ENCODE results near the gene RALGPS1.

RALGPS1 gene, protein sequence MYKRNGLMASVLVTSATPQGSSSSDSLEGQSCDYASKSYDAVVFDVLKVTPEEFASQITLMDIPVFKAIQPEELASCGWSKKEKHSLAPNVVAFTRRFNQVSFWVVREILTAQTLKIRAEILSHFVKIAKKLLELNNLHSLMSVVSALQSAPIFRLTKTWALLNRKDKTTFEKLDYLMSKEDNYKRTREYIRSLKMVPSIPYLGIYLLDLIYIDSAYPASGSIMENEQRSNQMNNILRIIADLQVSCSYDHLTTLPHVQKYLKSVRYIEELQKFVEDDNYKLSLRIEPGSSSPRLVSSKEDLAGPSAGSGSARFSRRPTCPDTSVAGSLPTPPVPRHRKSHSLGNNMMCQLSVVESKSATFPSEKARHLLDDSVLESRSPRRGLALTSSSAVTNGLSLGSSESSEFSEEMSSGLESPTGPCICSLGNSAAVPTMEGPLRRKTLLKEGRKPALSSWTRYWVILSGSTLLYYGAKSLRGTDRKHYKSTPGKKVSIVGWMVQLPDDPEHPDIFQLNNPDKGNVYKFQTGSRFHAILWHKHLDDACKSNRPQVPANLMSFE

GRCh38 chr9:126914458-126915280, at the start of gene RALGPS1:
TSS of gene RALGPS1 (plus strand) at chr9:126914782. CDS start at chr9:126962290, 47,508 bp downstream.
- peak; percentile 85 for DNase-seq (ENCODE audit: low read depth)
- peak within 1 kb of the TSS; percentile 38 for H3K4me3 ChIP-seq (ENCODE audit: low read depth, low read length)

GRCh38 chr9:126869368-126869767, 45.2 kb upstream of the RALGPS1 start:
- DNase-seq (ENCODE audit: low read depth) = no peak
- no peak overlapping the region for H3K4me3 ChIP-seq (ENCODE audit: low read depth, low read length)

GRCh38 chr9:126872516-126872915, 42.1 kb upstream of the RALGPS1 start:
- DNase-seq (ENCODE audit: low read depth) = no peak
- H3K4me3 ChIP-seq (ENCODE audit: low read depth, low read length) = no peak overlapping the region

- no peak overlapping the region for H3K4me3 ChIP-seq (ENCODE audit: low read depth, low read length)
- no peak for DNase-seq (ENCODE audit: low read depth)
Observed at GRCh38 chr9:126874546-126875314, 39.9 kb upstream of the RALGPS1 start.

DNA sequence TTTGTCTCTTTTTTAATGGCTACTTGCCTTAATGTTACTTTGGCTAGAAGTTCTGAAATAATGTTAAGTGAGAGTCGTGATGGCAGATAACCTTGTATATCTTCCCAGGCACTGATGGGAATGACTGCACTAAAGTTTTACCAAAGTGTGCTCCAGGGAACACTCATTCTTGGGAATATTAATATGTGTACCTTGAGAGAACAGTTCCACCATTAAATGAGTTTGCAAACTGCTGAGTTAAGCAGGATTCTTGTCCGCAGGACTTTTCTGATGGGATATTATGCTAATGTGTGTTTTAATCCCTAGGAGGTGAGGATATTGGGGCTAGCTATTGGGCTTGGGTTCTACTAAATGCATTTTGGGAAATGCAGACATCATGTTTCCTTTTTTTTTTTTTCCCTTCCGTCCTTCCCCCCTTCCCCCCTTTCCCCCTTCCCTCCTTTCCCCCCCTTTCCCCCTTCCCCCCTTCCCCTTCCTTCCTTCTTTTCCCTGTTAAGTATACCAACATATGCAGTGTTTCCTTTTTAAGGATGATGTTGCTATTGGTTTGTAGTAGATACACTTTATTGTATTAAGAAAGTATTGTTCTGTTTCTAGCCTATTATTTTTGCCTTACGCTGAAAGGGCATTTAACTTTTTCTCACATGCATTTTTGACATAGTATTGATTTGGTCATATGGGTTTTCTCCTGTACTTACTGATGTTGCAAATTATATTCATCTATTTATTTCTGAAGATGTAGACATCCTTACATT, 38.6 kb upstream of the RALGPS1 start:
- no peak overlapping the region for H3K4me3 ChIP-seq (ENCODE audit: low read depth, low read length)
- DNase-seq (ENCODE audit: low read depth) = no peak

DNA sequence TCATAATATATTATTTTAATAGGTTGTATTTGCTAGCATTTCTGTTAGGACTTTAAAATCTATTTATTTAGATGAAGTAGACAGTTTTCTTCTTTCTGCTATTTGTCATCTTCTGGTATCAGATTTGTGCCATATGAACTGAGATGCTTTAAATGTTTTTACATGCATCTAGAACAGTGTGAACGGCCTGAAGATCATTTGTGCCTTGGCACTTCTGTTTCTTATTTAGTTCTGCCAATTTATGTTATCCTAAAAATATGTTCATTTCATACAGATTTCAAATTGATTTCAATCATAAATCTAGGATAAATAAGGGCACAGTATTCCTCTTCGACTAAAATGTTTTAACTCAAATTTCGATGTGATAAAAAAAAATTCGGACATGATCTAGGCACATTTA, 38.1 kb upstream of the RALGPS1 start:
- H3K4me3 ChIP-seq (ENCODE audit: low read depth, low read length) = no peak overlapping the region
- DNase-seq (ENCODE audit: low read depth) = no peak

- no peak overlapping the region for H3K4me3 ChIP-seq (ENCODE audit: low read depth, low read length)
- no peak for DNase-seq (ENCODE audit: low read depth)
Observed at GRCh38 chr9:126877418-126877817, 37.2 kb upstream of the RALGPS1 start.

DNA sequence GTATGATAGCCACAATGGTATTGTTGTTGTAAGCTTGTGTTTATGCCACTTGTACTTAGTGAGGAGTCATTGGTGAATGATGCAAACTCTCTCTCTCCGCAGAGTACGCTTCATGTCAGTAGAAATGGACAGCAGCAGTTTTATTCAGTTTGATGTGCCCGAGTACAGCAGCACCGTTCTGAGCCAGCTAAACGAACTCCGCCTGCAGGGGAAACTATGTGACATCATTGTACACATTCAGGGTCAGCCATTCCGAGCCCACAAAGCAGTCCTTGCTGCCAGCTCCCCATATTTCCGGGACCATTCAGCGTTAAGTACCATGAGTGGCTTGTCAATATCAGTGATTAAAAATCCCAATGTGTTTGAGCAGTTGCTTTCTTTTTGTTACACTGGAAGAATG, 35.3 kb upstream of the RALGPS1 start:
- H3K4me3 ChIP-seq (ENCODE audit: low read depth, low read length) = no peak overlapping the region
- no peak for DNase-seq (ENCODE audit: low read depth)

DNA sequence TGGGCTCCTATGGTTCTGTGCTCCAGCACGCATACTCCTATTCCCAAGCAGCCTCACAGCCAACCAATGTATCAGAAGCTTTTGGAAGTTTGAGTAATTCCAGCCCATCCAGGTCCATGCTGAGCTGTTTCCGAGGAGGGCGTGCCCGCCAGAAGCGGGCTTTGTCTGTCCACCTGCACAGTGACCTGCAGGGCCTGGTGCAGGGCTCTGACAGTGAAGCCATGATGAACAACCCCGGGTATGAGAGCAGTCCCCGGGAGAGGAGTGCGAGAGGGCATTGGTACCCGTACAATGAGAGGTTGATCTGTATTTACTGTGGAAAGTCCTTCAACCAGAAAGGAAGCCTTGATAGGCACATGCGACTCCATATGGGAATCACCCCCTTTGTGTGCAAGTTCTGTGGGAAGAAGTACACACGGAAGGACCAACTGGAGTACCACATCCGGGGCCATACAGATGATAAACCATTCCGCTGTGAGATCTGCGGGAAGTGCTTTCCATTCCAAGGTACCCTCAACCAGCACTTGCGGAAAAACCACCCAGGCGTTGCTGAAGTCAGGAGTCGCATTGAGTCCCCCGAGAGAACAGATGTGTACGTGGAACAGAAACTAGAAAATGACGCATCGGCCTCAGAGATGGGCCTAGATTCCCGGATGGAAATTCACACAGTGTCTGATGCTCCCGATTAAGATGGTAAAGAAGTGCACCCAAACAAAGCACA, 34.2 kb upstream of the RALGPS1 start:
- no peak for DNase-seq (ENCODE audit: low read depth)
- H3K4me3 ChIP-seq (ENCODE audit: low read depth, low read length) = no peak overlapping the region

DNA sequence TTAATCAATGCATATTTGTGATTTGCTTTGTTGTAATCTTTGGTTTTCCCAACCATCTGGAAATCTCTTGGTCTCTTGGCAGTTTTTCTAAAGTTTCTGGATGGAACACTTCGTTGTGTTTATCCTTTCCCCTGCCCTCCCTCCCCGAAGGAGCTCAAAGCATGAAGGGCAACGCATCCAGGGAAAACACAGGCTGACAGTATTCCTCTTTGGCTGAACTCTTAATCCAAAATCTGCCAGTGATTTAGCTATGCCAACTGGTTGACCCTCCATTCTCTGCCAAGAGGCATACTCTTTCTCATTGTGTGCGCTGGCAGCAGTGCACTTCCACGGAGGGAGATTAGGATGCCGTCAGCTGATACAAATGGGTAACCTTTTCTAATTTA, 33.6 kb upstream of the RALGPS1 start:
- no peak for DNase-seq (ENCODE audit: low read depth)
- no peak overlapping the region for H3K4me3 ChIP-seq (ENCODE audit: low read depth, low read length)

DNA sequence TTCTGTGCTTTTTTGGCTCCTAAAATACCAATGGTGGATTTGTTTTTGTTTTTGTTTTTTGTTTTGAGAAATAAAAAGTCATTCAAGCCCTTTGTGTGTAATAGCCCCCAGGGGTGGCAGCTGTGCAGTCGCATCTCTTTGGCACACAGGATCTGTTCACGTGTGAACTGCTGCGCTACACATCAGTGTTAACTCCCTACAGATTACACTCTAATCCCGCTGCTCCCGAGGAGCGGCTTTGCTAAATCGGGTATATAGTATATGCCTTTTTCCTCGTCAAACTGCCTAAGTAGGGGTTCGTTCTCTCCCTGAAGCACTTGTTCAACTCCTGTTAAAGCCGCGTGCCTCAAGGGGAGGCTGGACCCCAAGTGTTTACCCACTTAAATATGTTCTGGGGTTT, 31.8 kb upstream of the RALGPS1 start:
- H3K4me3 ChIP-seq (ENCODE audit: low read depth, low read length) = no peak overlapping the region

GRCh38 chr9:126883636-126884035, 30.9 kb upstream of the RALGPS1 start:
- no peak overlapping the region for H3K4me3 ChIP-seq (ENCODE audit: low read depth, low read length)
- DNase-seq (ENCODE audit: low read depth) = no peak

More for the DNA sequence above, 31.8 kb upstream of the RALGPS1 start:
- no peak for DNase-seq (ENCODE audit: low read depth)

GRCh38 chr9:126885131-126885641, 29.4 kb upstream of the RALGPS1 start:
- H3K4me3 ChIP-seq (ENCODE audit: low read depth, low read length) = no peak overlapping the region
- no peak for DNase-seq (ENCODE audit: low read depth)

DNA sequence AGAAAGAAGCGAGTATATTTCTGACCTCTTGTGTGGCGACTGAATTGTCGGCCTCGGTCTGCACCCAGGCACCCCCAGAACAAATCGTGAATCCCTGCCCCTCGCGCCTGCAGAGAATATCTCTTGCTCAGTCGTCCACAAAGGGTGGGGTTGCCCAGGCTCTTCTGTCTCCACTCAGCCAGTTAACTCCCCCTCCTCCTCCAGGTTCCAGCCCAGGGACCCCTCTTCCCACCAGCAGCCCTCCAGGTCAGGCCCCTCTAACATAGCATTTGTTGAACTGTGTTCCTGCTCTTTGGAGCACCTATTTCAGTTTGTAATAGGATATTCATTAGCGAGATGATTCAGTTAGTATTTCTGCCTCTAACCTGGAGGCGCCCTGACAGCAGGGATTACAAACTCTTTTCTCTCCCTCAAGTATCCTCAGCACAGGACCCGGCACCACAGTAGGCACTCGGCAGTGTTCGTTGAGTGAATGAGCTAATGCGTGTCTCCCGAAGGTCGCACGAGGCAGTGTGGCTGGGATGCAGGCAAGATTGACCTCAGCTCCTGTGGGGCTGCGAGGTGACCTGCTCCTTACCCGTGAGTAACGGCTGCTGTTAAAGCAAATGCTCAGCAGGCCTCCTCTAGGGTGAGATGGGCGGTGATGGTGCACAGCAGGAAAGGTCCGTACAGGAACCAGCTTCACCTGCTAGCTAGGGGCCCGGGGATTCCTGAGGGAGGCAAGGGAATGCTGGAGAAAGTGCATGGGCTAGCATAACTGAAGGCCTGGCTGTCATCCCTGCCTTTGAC, 28.4 kb upstream of the RALGPS1 start:
- no peak overlapping the region for H3K4me3 ChIP-seq (ENCODE audit: low read depth, low read length)
- DNase-seq (ENCODE audit: low read depth) = no peak

DNA sequence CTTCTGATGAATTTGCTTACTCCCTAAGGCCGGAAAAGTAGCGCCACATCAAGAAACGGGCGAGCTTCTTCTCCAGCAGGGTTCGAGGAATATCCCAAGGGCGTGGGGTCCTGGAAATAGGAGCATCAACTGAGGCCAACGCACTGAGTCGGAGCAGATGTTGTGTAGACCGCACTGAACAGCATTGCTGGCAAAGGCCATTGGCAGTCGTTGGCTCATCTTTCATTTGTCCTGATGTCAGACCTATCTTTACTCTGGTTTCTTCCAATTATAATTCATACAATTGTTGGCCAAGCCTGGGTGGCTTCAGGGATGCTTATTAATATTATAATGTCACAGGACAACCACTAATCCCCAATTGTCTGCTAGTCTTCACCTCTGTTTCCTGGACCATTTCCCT, 27.7 kb upstream of the RALGPS1 start:
- DNase-seq (ENCODE audit: low read depth) = no peak
- no peak overlapping the region for H3K4me3 ChIP-seq (ENCODE audit: low read depth, low read length)

GRCh38 chr9:126891676-126892075, 22.9 kb upstream of the RALGPS1 start:
- DNase-seq (ENCODE audit: low read depth) = no peak
- no peak overlapping the region for H3K4me3 ChIP-seq (ENCODE audit: low read depth, low read length)

DNA sequence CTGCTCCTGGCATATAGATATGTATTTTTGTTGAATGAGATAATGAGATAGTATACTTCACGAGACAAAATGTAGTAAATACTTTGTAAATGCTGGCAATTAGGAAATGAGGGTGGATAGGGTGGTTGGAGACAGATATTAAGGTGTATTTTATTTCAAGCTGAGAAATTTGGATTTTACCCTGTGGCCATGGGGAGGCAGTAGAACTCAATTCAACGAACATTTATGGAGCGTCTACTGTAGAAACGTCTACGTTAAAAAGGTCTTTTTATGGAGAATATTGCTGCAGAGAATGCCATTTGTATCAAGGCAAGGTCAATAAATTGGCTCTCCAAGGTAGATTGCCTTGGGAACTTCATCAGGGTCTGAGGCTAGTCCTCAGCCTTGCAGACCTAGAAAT, 21.5 kb upstream of the RALGPS1 start:
- no peak for DNase-seq (ENCODE audit: low read depth)
- H3K4me3 ChIP-seq (ENCODE audit: low read depth, low read length) = no peak overlapping the region

Measured in skeletal muscle cell (primary cell).